Chondrocyte (in vitro differentiated cells): ENCODE results near the gene ESR2. TPM values are rescaled to one million over a fixed set of nuclear protein-coding genes. Genes with fewer than 3 reads are reported as not detected.
"Not testable (repeated sequence)": the region's sequence is repeated elsewhere in the genome, so short reads cannot be mapped to it uniquely, and the experiment has no call there.

Source experiments
- DNase-seq: peaks from one replicate; pipeline ENCODE4 v3.0.0; 2021; ENCODE audit warnings: mixed read lengths, low spot score
- H3K27ac Mint-ChIP-seq: one replicate; pipeline ENCODE4 v1.8.0; 2021; ENCODE audit warnings: mild to moderate bottlenecking, moderate library complexity, mixed read lengths; ENCODE audit not compliant: unreplicated experiment
- H3K27me3 Mint-ChIP-seq: 2 replicates; pipeline ENCODE4 v1.8.0; 2021; ENCODE audit warnings: low read depth, mixed read lengths
- H3K36me3 Mint-ChIP-seq: 2 replicates; pipeline ENCODE4 v1.8.0; 2021; ENCODE audit warnings: low read depth, mixed read lengths
- H3K4me1 Mint-ChIP-seq: 2 replicates; pipeline ENCODE4 v1.8.0; 2021; ENCODE audit warnings: low read depth, mild to moderate bottlenecking, mixed read lengths
- H3K4me3 Mint-ChIP-seq: one replicate; pipeline ENCODE4 v1.8.0; 2021; ENCODE audit warnings: mild to moderate bottlenecking, moderate library complexity, mixed read lengths; ENCODE audit not compliant: unreplicated experiment
- H3K9me3 Mint-ChIP-seq: 2 replicates; pipeline ENCODE4 v1.8.0; 2021; ENCODE audit warnings: low read depth, mixed read lengths
- CTCF ChIP-seq: fragments of 200-600 bp; sonication (generic); IDR thresholded peaks from 2 replicates; pipeline ENCODE4 v1.5.0; 2021; ENCODE audit warnings: antibody characterized with exemption, mild to moderate bottlenecking, moderate library complexity
- total RNA-seq: library from RNA; stranded (reverse); gene quantifications from 3 replicates; pipeline ENCODE4 v1.2.1, GENCODE V29; 2021

ESR2 gene
- total RNA-seq, 1 donor from 2014 or later: not detected

- Mint-ChIP-seq H3K9me3 (no peaks in the 10 kb centered on the region), H3K4me3 (no peak overlapping the region), H3K27ac (no peak overlapping the region), H3K27me3 (no peaks in the 10 kb centered on the region), H3K36me3 (peaks cover 4% of the 10 kb centered on the region), H3K4me1 (no peaks in the 10 kb centered on the region)
- no peak for TF ChIP-seq CTCF
- DNase-seq: no peak
Measured at GRCh38 chr14:64186231-64187129, 107.7 kb downstream of the ESR2 start.

- H3K27ac Mint-ChIP-seq: no peak overlapping the region
- H3K9me3 Mint-ChIP-seq: no peaks in the 10 kb centered on the region
- no peaks in the 10 kb centered on the region for H3K27me3 Mint-ChIP-seq
- TF ChIP-seq CTCF: no peak
- DNase-seq: no peak
- H3K4me3 Mint-ChIP-seq: no peak overlapping the region
- H3K4me1 Mint-ChIP-seq: no peaks in the 10 kb centered on the region
- peaks cover 4% of the 10 kb centered on the region for H3K36me3 Mint-ChIP-seq
Measured at GRCh38 chr14:64185184-64185583, 109.0 kb downstream of the ESR2 start.

- no peak for TF ChIP-seq CTCF
- Mint-ChIP-seq H3K27ac (no peak overlapping the region), H3K9me3 (no peaks in the 10 kb centered on the region), H3K4me3 (no peak overlapping the region), H3K4me1 (no peaks in the 10 kb centered on the region), H3K27me3 (no peaks in the 10 kb centered on the region), H3K36me3 (peaks cover 6% of the 10 kb centered on the region)
- DNase-seq: no peak
Measured at GRCh38 chr14:64184103-64184729, 110.0 kb downstream of the ESR2 start.

- not testable (repeated sequence) for H3K4me3 Mint-ChIP-seq, H3K9me3 Mint-ChIP-seq, H3K27me3 Mint-ChIP-seq, DNase-seq, H3K27ac Mint-ChIP-seq, H3K36me3 Mint-ChIP-seq, H3K4me1 Mint-ChIP-seq
Measured at GRCh38 chr14:64182908-64183307, 111.3 kb downstream of the ESR2 start.

- Mint-ChIP-seq H3K9me3 (no peaks in the 10 kb centered on the region), H3K27me3 (no peaks in the 10 kb centered on the region), H3K4me3 (no peak overlapping the region), H3K36me3 (peaks cover 2% of the 10 kb centered on the region), H3K27ac (no peak overlapping the region), H3K4me1 (no peaks in the 10 kb centered on the region)
- TF ChIP-seq CTCF: no peak
- no peak for DNase-seq
Measured at GRCh38 chr14:64178814-64179213, 115.4 kb downstream of the ESR2 start.
